ENCODE results near the gene PBX1. TPM values are rescaled to one million over a fixed set of nuclear protein-coding genes. Genes with fewer than 3 reads are reported as not detected.

PBX1 gene
- total RNA-seq, 3 donors from 2014 or later (not counting 1 experiment from before 2014, with no cell fraction given), result 0.54 to 3.5 (median 1.4) TPM

DNA sequence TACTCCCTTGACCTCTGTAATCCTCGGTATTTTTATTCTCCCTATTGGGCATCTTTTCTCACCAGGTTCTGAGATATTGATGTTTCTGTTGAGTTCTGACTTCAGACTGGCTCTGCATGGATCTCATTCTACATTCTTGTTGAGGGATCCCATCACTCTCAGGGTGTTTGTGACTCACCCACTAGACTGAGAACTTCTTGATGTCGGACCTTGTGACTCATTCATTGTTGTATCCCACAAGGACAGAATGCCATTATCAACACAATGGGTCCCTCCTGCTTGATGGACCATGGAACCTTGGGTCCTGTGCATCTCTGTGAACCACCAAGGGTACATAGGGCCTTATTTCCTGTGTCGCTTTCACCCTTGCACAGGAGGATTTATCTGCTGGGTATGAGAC, 174.1 kb downstream of the PBX1 start:
- no peaks in the 10 kb centered on the region for H3K4me1 Mint-ChIP-seq
- no peak for ATAC-seq
- Histone ChIP-seq H3K27ac (ENCODE audit: low read length) (no peak overlapping the region), H3K4me1 (ENCODE audit: control insufficient read depth, insufficient read depth, low read length) (no peaks in the 10 kb centered on the region), H3K9me3 (ENCODE audit: control insufficient read depth, insufficient read depth, low read length) (no peaks in the 10 kb centered on the region), H3K27me3 (ENCODE audit: control insufficient read depth, insufficient read depth, low read length) (peaks cover 2% of the 10 kb centered on the region), H3K4me3 (ENCODE audit: low read length) (no peak overlapping the region), H3K36me3 (ENCODE audit: control insufficient read depth, insufficient read depth, low read length) (no peaks in the 10 kb centered on the region)
- peaks cover 15 to 20% of the 10 kb centered on the region in 2 donors for H3K27me3 Mint-ChIP-seq (ENCODE audit: low read depth in 2 of 2)
- no peaks in the 10 kb centered on the region for H3K36me3 Mint-ChIP-seq
- H3K4me3 Mint-ChIP-seq, result no peak overlapping the region
- no peak for DNase-seq
- TF ChIP-seq, protein P1, sequence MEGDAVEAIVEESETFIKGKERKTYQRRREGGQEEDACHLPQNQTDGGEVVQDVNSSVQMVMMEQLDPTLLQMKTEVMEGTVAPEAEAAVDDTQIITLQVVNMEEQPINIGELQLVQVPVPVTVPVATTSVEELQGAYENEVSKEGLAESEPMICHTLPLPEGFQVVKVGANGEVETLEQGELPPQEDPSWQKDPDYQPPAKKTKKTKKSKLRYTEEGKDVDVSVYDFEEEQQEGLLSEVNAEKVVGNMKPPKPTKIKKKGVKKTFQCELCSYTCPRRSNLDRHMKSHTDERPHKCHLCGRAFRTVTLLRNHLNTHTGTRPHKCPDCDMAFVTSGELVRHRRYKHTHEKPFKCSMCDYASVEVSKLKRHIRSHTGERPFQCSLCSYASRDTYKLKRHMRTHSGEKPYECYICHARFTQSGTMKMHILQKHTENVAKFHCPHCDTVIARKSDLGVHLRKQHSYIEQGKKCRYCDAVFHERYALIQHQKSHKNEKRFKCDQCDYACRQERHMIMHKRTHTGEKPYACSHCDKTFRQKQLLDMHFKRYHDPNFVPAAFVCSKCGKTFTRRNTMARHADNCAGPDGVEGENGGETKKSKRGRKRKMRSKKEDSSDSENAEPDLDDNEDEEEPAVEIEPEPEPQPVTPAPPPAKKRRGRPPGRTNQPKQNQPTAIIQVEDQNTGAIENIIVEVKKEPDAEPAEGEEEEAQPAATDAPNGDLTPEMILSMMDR (IDR thresholded peaks at IDR 0.05), result no peak
- 89% methylated on average over 3 of the region's 3 CpGs for WGBS (ENCODE audit: insufficient coverage)
- intact Hi-C loops (cut with micrococcal nuclease), result no loop called here
- H3K9me3 Mint-ChIP-seq, result no peaks in the 10 kb centered on the region
- H3K27ac Mint-ChIP-seq, result no peak overlapping the region

DNA sequence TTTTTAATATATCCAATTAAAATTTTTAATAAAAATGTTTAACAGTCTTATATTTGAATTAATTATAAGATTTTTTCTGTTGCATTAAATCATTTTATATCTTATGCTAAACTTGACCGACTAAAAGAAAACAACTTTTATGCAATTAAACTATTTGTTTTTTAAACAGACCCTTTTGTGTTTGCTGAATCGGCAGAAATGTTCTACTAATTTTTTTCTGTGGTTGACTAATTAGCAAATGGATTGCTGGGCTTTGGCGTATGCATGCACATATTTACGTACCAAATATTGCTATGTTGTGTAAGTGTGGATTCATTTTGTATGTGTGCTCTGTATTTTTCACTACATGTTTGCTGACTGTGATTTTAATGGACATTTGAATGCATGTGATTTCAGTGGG, 174.8 kb downstream of the PBX1 start:
- TF ChIP-seq, protein P1 (IDR thresholded peaks at IDR 0.05), result no peak
- H3K4me3 Mint-ChIP-seq, result no peak overlapping the region
- Histone ChIP-seq H3K27ac (ENCODE audit: low read length) (no peak overlapping the region), H3K4me1 (ENCODE audit: control insufficient read depth, insufficient read depth, low read length) (no peaks in the 10 kb centered on the region), H3K27me3 (ENCODE audit: control insufficient read depth, insufficient read depth, low read length) (peaks cover 2% of the 10 kb centered on the region), H3K4me3 (ENCODE audit: low read length) (no peak overlapping the region), H3K9me3 (ENCODE audit: control insufficient read depth, insufficient read depth, low read length) (no peaks in the 10 kb centered on the region), H3K36me3 (ENCODE audit: control insufficient read depth, insufficient read depth, low read length) (no peaks in the 10 kb centered on the region)
- WGBS (ENCODE audit: insufficient coverage), result 89% methylated on average over 3 of the region's 4 CpGs
- ATAC-seq (no peak), DNase-seq (no peak)
- intact Hi-C loops (cut with micrococcal nuclease), result no loop called here
- no peaks in the 10 kb centered on the region for H3K4me1 Mint-ChIP-seq
- H3K27me3 Mint-ChIP-seq (ENCODE audit: low read depth in 2 of 2), result peaks cover 14 to 19% of the 10 kb centered on the region in 2 donors
- no peak overlapping the region for H3K27ac Mint-ChIP-seq
- no peaks in the 10 kb centered on the region for H3K36me3 Mint-ChIP-seq
- H3K9me3 Mint-ChIP-seq, result no peaks in the 10 kb centered on the region

DNA sequence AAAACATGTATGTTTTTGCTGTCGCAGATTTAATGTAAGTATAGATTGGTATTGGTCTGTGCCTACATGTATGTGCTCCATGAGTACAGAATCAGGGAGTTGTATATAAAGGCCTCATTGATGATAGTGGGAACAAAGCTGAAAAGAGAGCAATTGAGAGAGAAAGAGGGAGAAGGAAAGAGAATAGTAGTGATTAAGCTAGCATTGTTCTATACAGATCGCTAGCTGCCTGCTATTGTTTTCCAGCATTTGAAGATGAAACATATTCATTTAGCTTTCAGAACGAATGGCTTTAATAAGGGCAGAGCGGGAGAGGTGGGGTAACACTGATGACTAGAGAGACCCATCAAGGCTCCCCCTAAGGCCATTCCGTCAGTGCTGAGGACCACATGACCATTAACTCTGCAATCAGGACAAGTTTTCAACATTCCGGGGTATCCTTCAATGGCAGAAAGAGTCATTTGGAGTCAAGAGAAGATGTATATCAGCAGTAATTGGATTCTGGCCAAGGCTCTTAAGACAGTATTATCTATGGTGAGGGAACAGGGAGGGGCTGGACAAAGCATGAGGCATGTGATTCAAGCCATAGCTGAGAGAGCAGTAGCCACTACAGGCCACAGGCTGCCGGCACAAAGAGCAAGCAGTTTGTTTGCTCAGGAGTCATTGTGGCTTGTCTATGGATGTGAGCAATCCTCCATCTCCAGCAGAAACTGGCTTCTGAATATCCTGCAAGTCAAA, 176.5 kb downstream of the PBX1 start:
- 92% methylated on average over 7 of the region's 7 CpGs for WGBS (ENCODE audit: insufficient coverage)
- Histone ChIP-seq H3K27me3 (ENCODE audit: control insufficient read depth, insufficient read depth, low read length) (peaks cover 2% of the 10 kb centered on the region), H3K9me3 (ENCODE audit: control insufficient read depth, insufficient read depth, low read length) (no peaks in the 10 kb centered on the region), H3K27ac (ENCODE audit: low read length) (no peak overlapping the region), H3K36me3 (ENCODE audit: control insufficient read depth, insufficient read depth, low read length) (no peaks in the 10 kb centered on the region), H3K4me1 (ENCODE audit: control insufficient read depth, insufficient read depth, low read length) (no peaks in the 10 kb centered on the region), H3K4me3 (ENCODE audit: low read length) (no peak overlapping the region)
- H3K36me3 Mint-ChIP-seq, result no peaks in the 10 kb centered on the region
- H3K4me3 Mint-ChIP-seq, result no peak overlapping the region
- DNase-seq, result no peak
- H3K27me3 Mint-ChIP-seq (ENCODE audit: low read depth in 2 of 2), result peaks cover 14 to 17% of the 10 kb centered on the region in 2 donors
- ATAC-seq, result no peak
- H3K4me1 Mint-ChIP-seq, result no peaks in the 10 kb centered on the region
- intact Hi-C loops (cut with micrococcal nuclease), result no loop called here
- TF ChIP-seq, protein P1 (IDR thresholded peaks at IDR 0.05), result no peak
- no peak overlapping the region for H3K27ac Mint-ChIP-seq
- no peaks in the 10 kb centered on the region for H3K9me3 Mint-ChIP-seq

DNA sequence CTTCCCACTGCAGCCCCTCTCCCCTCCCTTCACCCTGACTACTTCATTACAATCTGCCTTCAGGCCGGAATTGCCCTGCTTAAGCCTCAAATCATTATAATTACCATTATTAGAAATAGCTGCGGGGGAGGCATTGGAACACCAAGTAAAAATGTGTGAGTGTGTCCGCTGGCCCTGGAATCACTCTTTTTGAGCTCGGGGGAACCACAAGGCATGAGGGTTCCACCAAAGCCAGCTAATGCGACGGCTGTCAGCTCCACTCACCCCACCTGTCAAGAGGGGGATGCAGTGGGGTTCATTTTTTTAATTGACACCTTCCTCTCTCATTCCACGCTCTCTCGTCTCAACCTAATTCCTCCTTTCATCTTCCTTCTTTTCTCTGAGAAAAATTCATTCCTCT, 177.2 kb downstream of the PBX1 start:
- Mint-ChIP-seq H3K27ac (no peak overlapping the region), H3K9me3 (no peaks in the 10 kb centered on the region), H3K27me3 (ENCODE audit: low read depth in 2 of 2) (peaks cover 10 to 11% of the 10 kb centered on the region in 2 donors), H3K36me3 (no peaks in the 10 kb centered on the region), H3K4me1 (no peaks in the 10 kb centered on the region), H3K4me3 (no peak overlapping the region)
- ATAC-seq (no peak), DNase-seq (no peak)
- Histone ChIP-seq H3K4me1 (ENCODE audit: control insufficient read depth, insufficient read depth, low read length) (no peaks in the 10 kb centered on the region), H3K4me3 (ENCODE audit: low read length) (no peak overlapping the region), H3K36me3 (ENCODE audit: control insufficient read depth, insufficient read depth, low read length) (no peaks in the 10 kb centered on the region), H3K27me3 (ENCODE audit: control insufficient read depth, insufficient read depth, low read length) (peaks cover 2% of the 10 kb centered on the region), H3K27ac (ENCODE audit: low read length) (no peak overlapping the region), H3K9me3 (ENCODE audit: control insufficient read depth, insufficient read depth, low read length) (no peaks in the 10 kb centered on the region)
- intact Hi-C loops (cut with micrococcal nuclease), result no loop called here
- WGBS (ENCODE audit: insufficient coverage), result 93% methylated on average over 6 of the region's 8 CpGs
- TF ChIP-seq, protein P1 (IDR thresholded peaks at IDR 0.05), result no peak
